Motor neuron (in vitro differentiated cells): ENCODE results near the gene YIPF5. TPM values are rescaled to one million over a fixed set of nuclear protein-coding genes. Genes with fewer than 3 reads are reported as not detected.

Source experiments
- ATAC-seq, 8 experiments: fragments of 200-7000 bp; cut with Tn5 transposase; replicated peaks in 6 of 8; 2 replicates each; pipeline ENCODE4 v1.8.0; 2021; ENCODE audit warnings: mild to moderate bottlenecking in 8 of 8, moderate library complexity in 8 of 8
- H3K27ac ChIP-seq, 2 donors: fragments of 250-450 bp; sonication (Bioruptor Pico); 2 replicates each; pipeline ENCODE4 v1.9.0; 2021; ENCODE audit warnings: antibody characterized with exemption in 2 of 2, mild to moderate bottlenecking in 2 of 2, moderate library complexity in 1 of 2
- H3K4me1 ChIP-seq, 2 donors: fragments of 250-450 bp; sonication (Bioruptor Pico); replicated peaks in 1 of 2; 2 replicates each; pipeline ENCODE4 v1.6.1; 2021; ENCODE audit warnings: antibody characterized with exemption in 2 of 2, mild to moderate bottlenecking in 2 of 2, moderate library complexity in 1 of 2
- H3K4me3 ChIP-seq, 5 donors: fragments of 250-450 bp; sonication (Bioruptor Pico); 2 replicates each; pipeline ENCODE4 v1.9.0; 2021; ENCODE audit warnings: antibody characterized with exemption in 5 of 5, mild to moderate bottlenecking in 5 of 5, moderate library complexity in 4 of 5
- WGBS, 10 experiments: fragments of 450-650 bp; shearing (Covaris generic); methylation state at CpG; one replicate each; pipeline ENCODE4 v1.0.0; 2022; 5-methylcytosine and 5-hydroxymethylcytosine counted together
- in situ Hi-C, 9 experiments: fragments of 400-800 bp; cut with MboI; loops; one replicate each; pipeline ENCODE4 v1.15.0; 2021; ENCODE audit warnings: low sequenced_read_pairs in 9 of 9, low pct_unique_long_range_greater_than_20kb in 2 of 9; ENCODE audit not compliant: unreplicated experiment in 9 of 9
- total RNA-seq, 8 experiments: library from RNA; unstranded; fragments of 300-600 nt; gene quantifications; 2 replicates each; pipeline versions ENCODE4 v1.2.3 to v1.2.4, GENCODE V29; 2022

YIPF5 gene
- total RNA-seq, 8 experiments from 2014 or later = 28.7 to 91.0 (median 64.2) TPM

DNA sequence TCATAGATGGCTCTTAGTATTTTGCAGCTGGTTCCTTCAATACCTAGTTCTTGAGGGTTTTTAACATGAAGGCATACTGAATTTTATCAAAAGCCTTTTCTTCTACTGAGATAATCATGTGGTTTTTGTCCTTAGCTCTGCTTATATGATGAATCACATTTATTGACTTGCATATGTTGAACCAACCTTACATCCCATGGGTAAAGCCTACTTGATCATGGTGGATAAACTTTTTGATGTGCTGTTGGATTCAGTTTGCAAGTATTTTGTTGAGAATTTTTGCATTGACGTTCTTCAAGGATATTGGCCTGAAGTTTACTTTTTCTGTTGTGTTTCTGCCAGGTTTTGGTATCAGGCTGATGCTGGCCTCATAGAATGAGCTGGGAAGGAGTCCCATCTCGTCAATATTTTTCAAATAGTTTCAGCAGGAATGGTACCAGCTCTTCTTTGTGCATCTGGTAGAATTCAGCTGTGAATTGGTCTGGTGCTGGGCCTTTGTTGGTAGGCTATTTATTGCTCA, 49.7 kb downstream of the YIPF5 start:
- no peak overlapping the region for H3K27ac ChIP-seq
- no peak overlapping the region for H3K4me3 ChIP-seq
- in situ Hi-C loops = no loop called here
- ATAC-seq = no peak
- peaks cover 3 to 7% of the 10 kb centered on the region in 2 donors for H3K4me1 ChIP-seq
- 0 to 100% (median 75%) methylated on average over 1 to 2 of the region's 2 CpGs; no CpG with 5 or more reads in 3 of the 10 experiments for WGBS, 10 experiments

DNA sequence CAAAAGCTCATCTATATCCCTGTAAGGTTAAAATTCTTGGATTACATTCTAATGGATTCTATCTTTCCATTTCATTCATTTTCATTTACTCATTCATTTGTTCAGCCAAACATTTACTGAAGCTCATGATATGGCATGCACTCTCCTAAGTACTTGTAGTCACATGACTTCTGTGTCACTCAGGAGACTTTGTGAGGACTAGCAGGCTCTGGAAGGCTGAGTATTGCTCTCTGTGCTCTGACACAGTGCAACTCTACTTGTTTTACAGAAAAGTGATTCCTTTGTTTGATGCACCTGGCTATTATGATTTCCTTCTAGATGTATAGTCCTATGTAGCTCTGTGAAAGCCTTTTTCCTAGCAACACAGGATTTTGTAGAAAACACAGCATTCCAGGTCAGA, 53.0 kb downstream of the YIPF5 start:
- peaks cover 0 to 4% of the 10 kb centered on the region in 2 donors for H3K4me1 ChIP-seq
- no peak overlapping the region for H3K27ac ChIP-seq
- in situ Hi-C loops = no loop called here
- ATAC-seq = peak in 2 of 8 experiments; percentile 50 to 67
- H3K4me3 ChIP-seq = no peak overlapping the region

DNA sequence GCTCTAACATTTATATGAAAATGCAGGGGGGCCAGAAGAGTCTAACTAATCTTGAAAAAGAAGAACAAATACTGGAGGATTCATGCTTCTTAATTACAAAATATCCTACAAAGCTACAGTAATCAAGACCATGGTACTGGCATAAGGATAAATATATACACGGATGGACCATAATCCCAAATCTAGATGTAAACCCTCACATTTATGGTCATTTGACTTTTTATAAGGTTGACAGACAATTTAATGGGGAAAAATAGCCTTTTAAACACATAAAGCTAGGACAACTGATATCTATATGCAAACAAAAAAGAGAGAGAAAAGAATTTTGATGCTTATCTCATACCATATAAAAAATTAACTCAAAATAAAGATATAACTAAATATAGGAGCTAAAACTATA, 55.9 kb downstream of the YIPF5 start:
- WGBS, 10 experiments = 0 to 100% (median 0%) methylated on average over 1 of the region's 1 CpG; no CpG with 5 or more reads in 2 of the 10 experiments
- ATAC-seq = no peak

More for the DNA sequence above, 55.9 kb downstream of the YIPF5 start:
- Histone ChIP-seq H3K4me1 (no peaks in the 10 kb centered on the region), H3K27ac (no peak overlapping the region), H3K4me3 (no peak overlapping the region)
- in situ Hi-C loops = no loop called here

Other genes starting within 250 kb of the YIPF5 start
- gene KCTD16, start 214 bp upstream of the YIPF5 start, total RNA-seq = 10 to 100 TPM in 1 of 8 experiments, 1 to 10 TPM in 3, under 1 TPM in 4; 0.09 to 10.6 (median 1.8) TPM